ENCODE measurements around the gene PEX11B.

Gene PEX11B

DNA sequence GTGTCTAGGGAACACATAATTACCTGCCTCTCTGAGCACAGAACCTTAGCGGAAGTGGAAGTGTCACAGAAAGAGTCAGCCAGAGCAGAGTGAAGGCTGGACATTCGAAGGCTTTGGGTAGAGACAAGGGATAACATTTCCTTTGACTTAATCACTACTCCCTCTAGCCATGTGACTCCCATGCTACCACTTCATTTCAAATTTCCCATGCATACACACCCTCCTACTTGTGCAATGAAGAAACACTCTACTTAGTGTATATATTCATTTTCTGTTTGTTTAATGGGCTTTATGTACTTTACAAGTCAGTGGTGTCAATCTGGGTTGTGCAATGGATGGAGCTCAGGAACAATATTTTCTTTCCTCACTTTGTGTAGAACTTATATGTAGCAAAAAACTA is 39.8 kb downstream of the PEX11B start:
- Histone ChIP-seq H3K27me3 (peaks cover 4% of the 10 kb centered on the region; the same call in 1 of the 2 replicates), H3K9me3 (no peaks in the 10 kb centered on the region), H3K4me1 (no peaks in the 10 kb centered on the region), H3K4me3 (ENCODE audit: low read depth, low read length) (no peak overlapping the region), H3K36me3 (no peaks in the 10 kb centered on the region)
- no peak for DNase-seq
- TF ChIP-seq, protein P1, sequence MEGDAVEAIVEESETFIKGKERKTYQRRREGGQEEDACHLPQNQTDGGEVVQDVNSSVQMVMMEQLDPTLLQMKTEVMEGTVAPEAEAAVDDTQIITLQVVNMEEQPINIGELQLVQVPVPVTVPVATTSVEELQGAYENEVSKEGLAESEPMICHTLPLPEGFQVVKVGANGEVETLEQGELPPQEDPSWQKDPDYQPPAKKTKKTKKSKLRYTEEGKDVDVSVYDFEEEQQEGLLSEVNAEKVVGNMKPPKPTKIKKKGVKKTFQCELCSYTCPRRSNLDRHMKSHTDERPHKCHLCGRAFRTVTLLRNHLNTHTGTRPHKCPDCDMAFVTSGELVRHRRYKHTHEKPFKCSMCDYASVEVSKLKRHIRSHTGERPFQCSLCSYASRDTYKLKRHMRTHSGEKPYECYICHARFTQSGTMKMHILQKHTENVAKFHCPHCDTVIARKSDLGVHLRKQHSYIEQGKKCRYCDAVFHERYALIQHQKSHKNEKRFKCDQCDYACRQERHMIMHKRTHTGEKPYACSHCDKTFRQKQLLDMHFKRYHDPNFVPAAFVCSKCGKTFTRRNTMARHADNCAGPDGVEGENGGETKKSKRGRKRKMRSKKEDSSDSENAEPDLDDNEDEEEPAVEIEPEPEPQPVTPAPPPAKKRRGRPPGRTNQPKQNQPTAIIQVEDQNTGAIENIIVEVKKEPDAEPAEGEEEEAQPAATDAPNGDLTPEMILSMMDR (IDR thresholded peaks at IDR 0.05; ENCODE audit: low read depth, low read length), result no peak

- H3K9me3 ChIP-seq, result no peaks in the 10 kb centered on the region
- H3K4me3 ChIP-seq (ENCODE audit: low read depth, low read length), result no peak overlapping the region
- H3K36me3 ChIP-seq, result no peaks in the 10 kb centered on the region
- TF ChIP-seq, protein P1 (IDR thresholded peaks at IDR 0.05; ENCODE audit: low read depth, low read length), result no peak
- no peaks in the 10 kb centered on the region for H3K4me1 ChIP-seq
- no peak for DNase-seq
- H3K27me3 ChIP-seq, result no peaks in the 10 kb centered on the region
Observed at GRCh38 chr1:145877923-145878486, 40.5 kb downstream of the PEX11B start.

DNA sequence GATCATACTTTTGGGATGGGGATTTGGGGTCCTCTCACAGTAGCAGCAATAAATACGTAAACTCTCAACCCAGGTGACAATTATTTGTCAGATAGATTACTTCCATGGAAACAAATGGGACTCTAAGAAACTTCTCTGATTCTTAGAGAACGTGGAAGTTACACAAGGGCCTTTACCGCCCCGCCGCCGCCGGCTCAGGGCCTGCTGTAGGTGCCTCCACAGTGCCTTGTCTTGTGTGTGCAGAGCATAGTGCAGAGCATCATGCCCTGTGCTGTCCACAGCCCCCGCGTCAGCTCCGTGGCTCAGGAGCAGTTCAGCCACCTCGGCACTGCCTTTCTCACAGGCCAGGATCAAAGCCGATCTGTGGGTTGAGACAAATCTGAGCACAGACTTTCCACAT is 43.9 kb downstream of the PEX11B start:
- Histone ChIP-seq H3K36me3 (no peaks in the 10 kb centered on the region), H3K9me3 (no peaks in the 10 kb centered on the region), H3K4me1 (no peaks in the 10 kb centered on the region), H3K4me3 (ENCODE audit: low read depth, low read length) (no peak overlapping the region), H3K27me3 (0 out of 2 replicates have a peak, but pooled peaks cover under 1% of the 10 kb centered on the region)
- DNase-seq, result no peak
- TF ChIP-seq, protein P1 (IDR thresholded peaks at IDR 0.05; ENCODE audit: low read depth, low read length), result no peak

- H3K36me3 ChIP-seq, result no peaks in the 10 kb centered on the region
- no peak for DNase-seq
- TF ChIP-seq, protein P1 (IDR thresholded peaks at IDR 0.05; ENCODE audit: low read depth, low read length), result no peak
- H3K27me3 ChIP-seq, result peaks cover 15% of the 10 kb centered on the region
- H3K4me1 ChIP-seq, result no peaks in the 10 kb centered on the region
- no peak overlapping the region for H3K4me3 ChIP-seq (ENCODE audit: low read depth, low read length)
- H3K9me3 ChIP-seq, result no peaks in the 10 kb centered on the region
Observed at GRCh38 chr1:145871994-145872924, 46.3 kb downstream of the PEX11B start.

DNA sequence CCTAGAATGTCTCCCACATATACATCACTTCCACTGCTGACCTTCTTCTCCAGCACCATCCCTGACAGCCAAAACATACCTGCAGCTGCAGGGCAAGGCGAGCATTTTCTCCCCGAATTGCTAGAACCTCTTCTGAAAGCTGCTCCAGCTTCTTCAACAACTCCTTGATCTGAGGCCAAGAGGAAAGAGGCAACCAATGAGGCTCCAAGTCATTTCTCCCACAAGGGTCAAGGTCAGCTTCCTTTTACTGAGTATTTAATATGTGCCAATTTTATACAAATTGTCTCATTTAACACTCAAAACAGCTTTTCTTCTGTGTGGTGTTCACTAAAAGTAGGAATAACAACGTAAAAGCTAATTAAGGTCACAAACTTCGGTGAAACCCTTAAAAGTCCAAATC is 50.3 kb downstream of the PEX11B start:
- no peaks in the 10 kb centered on the region for H3K9me3 ChIP-seq
- H3K36me3 ChIP-seq, result no peaks in the 10 kb centered on the region
- H3K4me3 ChIP-seq (ENCODE audit: low read depth, low read length), result no peak overlapping the region
- TF ChIP-seq, protein P1 (IDR thresholded peaks at IDR 0.05; ENCODE audit: low read depth, low read length), result no peak
- peaks cover 27% of the 10 kb centered on the region for H3K27me3 ChIP-seq
- H3K4me1 ChIP-seq, result no peaks in the 10 kb centered on the region
- no peak for DNase-seq

All from BE2C (cell line).